Measurements from ENCODE around the gene HDAC4. TPM values are rescaled to one million over a fixed set of nuclear protein-coding genes. Genes with fewer than 3 reads are reported as not detected.

Gene HDAC4
- total and polyA plus RNA-seq, 12 donors: 3.7 to 40.0 (median 25.5) TPM

DNA sequence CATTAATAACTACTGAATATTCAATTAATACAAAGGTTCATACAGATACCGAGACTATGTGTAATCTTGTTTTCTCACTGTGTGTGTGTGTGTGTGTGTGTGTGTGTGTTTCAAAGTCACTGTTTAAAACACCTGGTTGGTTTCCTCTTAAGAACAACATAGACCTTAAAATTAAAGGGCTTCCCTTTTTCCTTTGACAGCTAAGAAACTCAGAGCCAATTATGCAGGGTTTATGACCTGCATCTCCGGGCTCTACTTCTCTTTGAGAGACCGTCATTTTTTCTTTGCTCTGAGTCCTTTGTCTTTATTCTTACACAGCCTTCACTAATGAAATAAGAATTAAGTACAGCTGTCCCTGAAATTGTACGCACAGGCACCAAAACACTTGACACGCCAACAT is 145.6 kb downstream of the HDAC4 start:
- Histone ChIP-seq H3K27ac (no peak overlapping the region), H3K4me1 (peaks cover 10 to 99% (median 49%) of the 10 kb centered on the region in 9 donors), H3K4me3 (no peak overlapping the region), H3K27me3 (no peaks in the 10 kb centered on the region), H3K9me3 (peaks cover 0 to 16% (median 0%) of the 10 kb centered on the region in 11 donors), H3K36me3 (no peaks in the 10 kb centered on the region)
- no peak for ATAC-seq
- intact Hi-C loops (cut with DNase I): no loop called here
- TF ChIP-seq CTCF (IDR thresholded peaks at IDR 0.05): no peak
- WGBS, 2 donors: 88% methylated on average over 5 of the region's 5 CpGs
- DNase-seq: no peak

- intact Hi-C loops (cut with DNase I): no loop called here
- DNase-seq (no peak), ATAC-seq (no peak)
- Histone ChIP-seq H3K9me3 (peaks cover 0 to 16% (median 0%) of the 10 kb centered on the region in 11 donors), H3K4me1 (peaks cover 12 to 99% (median 58%) of the 10 kb centered on the region in 9 donors), H3K36me3 (no peaks in the 10 kb centered on the region), H3K4me3 (no peak overlapping the region), H3K27me3 (no peaks in the 10 kb centered on the region), H3K27ac (peak overlapping the region in 8 of 10 donors; percentile 26 to 86 (median 81))
- WGBS, 2 donors: 95% methylated on average over 7 of the region's 7 CpGs
- TF ChIP-seq CTCF (IDR thresholded peaks at IDR 0.05): no peak
Observed at GRCh38 chr2:239253701-239254436, 147.0 kb downstream of the HDAC4 start.

DNA sequence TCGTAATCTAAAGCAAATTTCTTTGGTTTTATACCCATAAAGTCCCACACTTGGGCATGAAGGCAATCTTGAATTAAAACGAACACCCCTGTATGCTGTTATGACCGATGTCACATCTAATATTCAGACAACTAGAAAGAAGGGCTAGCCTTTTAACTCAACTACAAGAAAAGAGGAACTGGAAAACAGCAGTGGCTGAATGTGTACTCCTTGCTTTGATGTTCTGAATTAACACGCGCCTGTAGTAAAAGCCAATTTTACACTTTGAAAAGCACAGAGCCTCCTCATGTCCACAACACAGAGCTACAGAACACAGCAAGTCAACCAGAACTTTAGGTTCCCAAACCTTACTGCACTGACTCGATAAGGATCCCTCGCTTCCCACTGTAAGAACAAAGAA is 147.6 kb downstream of the HDAC4 start:
- no peaks in the 10 kb centered on the region for H3K27me3 ChIP-seq
- TF ChIP-seq CTCF (IDR thresholded peaks at IDR 0.05): no peak
- peaks cover 0 to 13% (median 0%) of the 10 kb centered on the region in 11 donors for H3K9me3 ChIP-seq
- WGBS, 2 donors: 74 to 77% methylated on average over 7 of the region's 7 CpGs
- peak overlapping the region in 9 of 10 donors; percentile 26 to 86 (median 81) for H3K27ac ChIP-seq
- H3K4me3 ChIP-seq: peak overlapping the region in 1 of 10 donors; percentile 14
- DNase-seq (no peak), ATAC-seq (peak in 1 of 8 donors; percentile 18)
- peaks cover 12 to 94% (median 58%) of the 10 kb centered on the region in 9 donors for H3K4me1 ChIP-seq
- intact Hi-C loops (cut with DNase I): no loop called here
- no peaks in the 10 kb centered on the region for H3K36me3 ChIP-seq

DNA sequence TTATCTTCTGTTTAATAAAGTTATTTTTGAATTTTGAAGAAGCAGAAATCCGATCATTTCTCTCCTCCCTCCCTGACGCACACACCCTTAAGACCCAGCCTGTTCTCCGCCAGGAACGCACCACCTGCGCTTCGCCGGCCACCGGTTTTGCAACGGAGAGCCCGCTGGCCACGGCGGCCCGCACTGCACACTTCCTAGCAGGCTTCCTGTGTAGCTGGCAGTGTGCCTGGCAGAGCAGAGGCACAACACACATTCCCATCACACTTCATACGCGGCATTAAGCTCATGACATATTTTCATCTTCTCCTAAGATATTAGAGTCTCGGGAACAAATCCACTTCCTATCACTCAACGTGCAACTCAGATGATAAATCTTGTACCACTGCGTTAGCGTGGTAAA is 148.0 kb downstream of the HDAC4 start:
- Histone ChIP-seq H3K27ac (peak overlapping the region; percentile 10 to 86 (median 73)), H3K27me3 (no peaks in the 10 kb centered on the region)
- peak; percentile 64 to 87 (median 74) for ATAC-seq

More for the DNA sequence above, 148.0 kb downstream of the HDAC4 start:
- 21 to 33% methylated on average over 19 of the region's 19 CpGs for WGBS, 2 donors
- H3K36me3 ChIP-seq: no peaks in the 10 kb centered on the region
- peaks cover 12 to 89% (median 58%) of the 10 kb centered on the region in 9 donors for H3K4me1 ChIP-seq
- H3K9me3 ChIP-seq: peaks cover 0 to 8% (median 0%) of the 10 kb centered on the region in 11 donors
- intact Hi-C loops (cut with DNase I): no loop called here
- peak; percentile 72 to 73 for DNase-seq
- no peak for TF ChIP-seq CTCF (IDR thresholded peaks at IDR 0.05)
- peak overlapping the region in 3 of 10 donors; percentile 4 to 16 (median 14) for H3K4me3 ChIP-seq
